ENCODE results near the gene ANAPC5.
A peak's percentile ranks its signal among the peaks of the same experiment; 100 is the strongest.
"Not testable (repeated sequence)": the region's sequence is repeated elsewhere in the genome, so short reads cannot be mapped to it uniquely, and the experiment has no call there.

Gene ANAPC5

DNA sequence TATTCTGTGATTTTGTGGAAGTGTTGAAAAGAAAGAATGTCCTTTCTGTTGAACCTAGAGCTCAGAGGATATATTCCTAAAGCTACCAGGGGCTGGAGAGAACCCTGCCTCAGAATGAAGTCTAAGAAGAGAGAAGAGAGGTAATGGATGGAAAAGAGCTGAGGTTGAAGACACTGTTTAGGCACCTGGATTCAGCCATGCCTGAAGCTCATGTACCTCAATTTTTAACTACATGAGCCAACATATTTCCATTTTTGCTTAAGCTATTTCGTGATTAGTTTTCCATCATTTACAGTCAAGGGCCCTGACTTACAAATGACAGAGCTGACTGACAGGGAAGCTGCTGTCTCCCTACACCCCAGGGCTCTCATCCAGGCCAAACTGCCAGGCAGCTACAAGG lies 66.4 kb downstream of the ANAPC5 start:
- DNase-seq = no peak

DNA sequence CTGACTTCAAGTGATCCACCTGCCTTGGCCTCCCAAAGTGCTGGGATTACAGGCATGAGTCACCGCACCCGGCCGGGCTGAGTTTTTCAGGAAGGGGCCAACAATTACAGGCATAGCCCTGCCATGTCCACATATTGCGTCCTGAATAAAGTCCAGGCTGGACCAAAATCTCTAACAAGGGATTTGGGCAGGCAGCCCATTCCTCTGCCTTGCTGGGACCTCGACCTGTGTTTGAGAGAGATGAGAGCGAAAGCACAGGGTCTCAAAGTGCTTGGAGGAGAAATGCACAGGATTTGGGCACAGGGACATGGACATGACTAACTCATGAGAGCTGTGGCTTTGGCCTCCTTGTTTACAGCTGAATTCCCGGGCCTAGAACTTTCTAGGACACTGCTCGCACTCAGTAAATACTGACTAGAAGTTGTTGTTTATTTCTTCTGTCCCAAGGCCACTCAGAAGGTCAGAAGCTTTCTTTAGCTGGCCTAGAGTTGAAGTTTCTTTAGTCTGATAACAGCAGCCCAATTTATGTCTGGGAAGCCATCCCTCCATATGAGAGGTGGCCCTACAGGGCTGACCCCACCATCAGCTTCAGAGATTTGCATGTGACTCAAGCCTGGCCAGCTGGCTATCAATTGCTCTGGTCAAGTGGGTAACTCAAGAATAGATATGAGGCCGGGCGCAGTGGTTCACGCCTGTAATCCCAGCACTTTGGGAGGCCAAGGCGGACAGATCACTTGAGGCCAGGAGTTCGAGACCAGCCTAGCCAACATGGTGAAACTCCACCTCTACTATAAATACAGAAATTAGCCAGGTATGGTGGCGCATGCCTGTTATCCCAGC lies 67.4 kb downstream of the ANAPC5 start:
- DNase-seq = no peak

GRCh38 chr12:121283841-121284240 lies 68.4 kb downstream of the ANAPC5 start:
- DNase-seq = no peak

DNA sequence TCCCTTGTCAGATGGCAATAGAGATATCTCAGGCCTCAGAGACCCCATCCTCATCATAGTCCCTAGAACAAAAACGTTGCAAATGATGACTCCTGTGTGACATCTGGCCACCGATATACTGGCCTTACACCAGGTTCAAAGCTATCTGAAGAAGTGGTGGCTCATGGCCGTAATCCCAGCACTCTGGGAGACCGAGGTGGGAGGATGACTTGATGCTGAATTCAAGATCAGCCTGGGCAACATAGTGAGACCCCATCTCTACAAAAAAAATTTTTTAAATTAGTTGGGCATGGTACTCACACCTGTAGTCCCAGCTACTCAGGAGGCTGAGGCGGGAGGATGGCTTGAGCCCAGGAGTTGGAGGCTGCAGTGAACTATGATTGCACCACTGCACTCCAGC lies 68.8 kb downstream of the ANAPC5 start:
- DNase-seq = no peak

GRCh38 chr12:121282910-121283309 lies 69.3 kb downstream of the ANAPC5 start:
- DNase-seq = not testable (repeated sequence)

DNA sequence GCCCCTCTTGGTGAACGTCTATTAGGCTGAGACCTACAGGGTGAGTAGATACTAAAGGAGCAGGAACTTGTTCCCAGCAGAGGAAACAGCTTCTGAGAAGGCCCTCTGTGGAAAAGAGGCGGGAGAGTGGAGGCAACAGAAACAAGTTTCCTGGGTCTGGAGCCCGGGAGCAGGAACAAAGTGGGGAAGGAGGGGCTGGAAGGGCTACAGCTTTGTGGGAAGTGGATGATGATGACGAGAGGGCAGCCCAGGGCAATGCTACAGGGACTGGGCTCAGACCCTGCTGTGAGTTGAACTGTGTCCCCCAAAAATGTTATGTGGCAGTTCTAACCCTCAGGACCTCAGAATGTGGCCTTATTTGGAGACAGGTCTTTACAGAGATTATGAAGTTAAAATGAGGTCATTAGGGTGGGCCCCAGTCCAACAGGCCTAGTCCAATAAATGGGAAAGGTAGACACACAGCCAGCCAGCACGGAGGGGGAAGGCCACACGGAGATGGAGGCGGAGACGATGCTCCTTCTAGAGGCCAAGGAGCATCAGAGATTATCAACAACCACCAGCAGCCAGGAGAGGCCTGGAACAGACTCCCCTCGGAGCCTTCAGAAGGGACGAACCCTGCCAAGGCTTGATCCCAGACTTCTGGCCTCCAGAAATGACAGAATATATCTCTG lies 70.0 kb downstream of the ANAPC5 start:
- no peak for DNase-seq

DNA sequence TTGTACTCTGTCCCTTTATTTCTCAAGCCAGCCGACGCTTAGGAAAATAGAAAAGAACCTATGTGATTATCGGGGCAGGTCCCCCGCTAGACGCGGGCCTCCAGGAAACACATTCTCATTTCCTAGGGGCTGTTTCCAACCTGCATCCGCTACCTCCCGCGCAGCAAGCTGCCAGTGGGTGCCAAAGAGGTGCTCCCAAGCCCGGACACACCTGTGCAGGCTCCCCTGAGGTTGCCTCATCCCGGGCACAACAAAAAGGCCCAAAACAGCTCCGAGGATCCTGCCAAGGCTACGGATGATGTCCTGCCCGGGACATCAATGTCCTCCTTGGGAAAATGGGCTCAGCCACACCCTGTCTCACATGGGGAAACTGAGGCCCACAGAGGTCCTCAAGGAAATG lies 71.1 kb downstream of the ANAPC5 start:
- not testable (repeated sequence) for DNase-seq

GRCh38 chr12:121280531-121280930 lies 71.7 kb downstream of the ANAPC5 start:
- not testable (repeated sequence) for DNase-seq

- DNase-seq = peak in 22 of 56 donors; percentile 3 to 66 (median 16)
Measured at GRCh38 chr12:121279507-121279915, 72.7 kb downstream of the ANAPC5 start.

- DNase-seq = peak in 5 of 56 donors; percentile 5 to 40 (median 24)
Measured at GRCh38 chr12:121279071-121279375, 73.2 kb downstream of the ANAPC5 start.

- no peak for DNase-seq
Measured at GRCh38 chr12:121278169-121279070, 73.8 kb downstream of the ANAPC5 start.

- no peak for DNase-seq
Measured at GRCh38 chr12:121277374-121277759, 74.8 kb downstream of the ANAPC5 start.

DNA sequence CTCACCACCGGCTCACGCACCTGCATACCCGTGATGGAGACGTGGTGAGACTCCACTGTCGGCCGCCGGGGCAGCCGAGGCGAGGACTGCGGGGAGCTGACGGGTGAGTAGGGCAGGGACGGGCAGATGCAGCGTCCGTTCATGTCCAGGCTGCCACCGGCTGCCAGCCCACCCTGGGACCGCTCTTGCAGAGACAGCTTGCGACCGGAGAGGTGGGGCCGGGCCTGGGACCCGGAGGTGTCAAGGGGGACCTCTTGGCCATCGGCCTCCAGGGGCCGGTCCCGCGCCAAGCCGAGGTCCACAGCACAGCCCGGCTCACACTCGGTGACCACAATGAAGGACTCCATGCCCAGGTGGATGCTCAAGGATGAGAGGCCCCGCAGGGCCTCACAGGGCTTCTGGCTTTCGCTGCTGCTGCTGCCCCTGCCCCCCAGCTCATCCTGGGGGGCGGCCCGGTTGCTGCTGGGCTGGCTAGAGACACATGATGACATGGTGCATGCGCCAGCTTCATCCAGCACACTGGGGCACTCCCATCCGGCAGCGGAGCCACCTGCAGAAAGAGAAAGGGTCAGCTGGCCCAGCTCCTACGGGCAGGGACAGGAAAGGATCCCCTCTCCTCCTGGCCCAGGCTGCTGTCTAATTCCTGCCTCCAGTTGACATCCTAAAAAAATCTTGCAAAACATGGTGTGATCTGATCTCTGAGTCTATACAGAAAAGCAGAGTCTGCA lies 78.0 kb downstream of the ANAPC5 start:
- no peak for DNase-seq

- DNase-seq = no peak
Measured at GRCh38 chr12:121273364-121273896, 78.8 kb downstream of the ANAPC5 start.

GRCh38 chr12:121267822-121268221 lies 84.4 kb downstream of the ANAPC5 start:
- no peak for DNase-seq

DNA sequence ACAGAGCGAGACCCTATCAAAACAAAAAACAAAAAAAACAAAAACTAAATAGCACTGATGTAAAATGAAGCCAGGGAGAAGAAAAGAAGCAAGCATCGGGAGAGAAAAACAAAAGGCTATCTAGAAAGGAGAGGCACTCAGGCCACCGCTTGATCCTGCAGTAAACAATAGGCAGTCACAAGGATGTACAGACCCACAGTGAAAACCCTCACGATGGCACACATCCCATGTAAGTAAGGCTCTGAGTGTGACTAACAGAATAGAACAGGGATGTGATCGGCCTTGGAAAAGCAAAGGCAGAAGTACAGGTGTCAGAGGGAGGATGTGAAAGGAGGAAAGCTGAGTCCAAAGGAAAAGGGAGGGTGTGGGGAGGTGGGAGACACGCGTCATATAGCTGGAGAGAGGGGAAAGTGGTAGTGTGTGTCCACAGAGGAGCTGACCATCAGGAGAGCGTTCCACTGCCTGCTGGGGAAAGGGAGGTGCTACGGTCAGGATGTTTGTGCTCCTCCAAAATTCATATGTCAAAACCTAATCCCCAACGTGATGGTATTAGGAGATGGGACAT lies 87.2 kb downstream of the ANAPC5 start:
- peak in 1 of 56 donors; percentile 8 for DNase-seq

DNA sequence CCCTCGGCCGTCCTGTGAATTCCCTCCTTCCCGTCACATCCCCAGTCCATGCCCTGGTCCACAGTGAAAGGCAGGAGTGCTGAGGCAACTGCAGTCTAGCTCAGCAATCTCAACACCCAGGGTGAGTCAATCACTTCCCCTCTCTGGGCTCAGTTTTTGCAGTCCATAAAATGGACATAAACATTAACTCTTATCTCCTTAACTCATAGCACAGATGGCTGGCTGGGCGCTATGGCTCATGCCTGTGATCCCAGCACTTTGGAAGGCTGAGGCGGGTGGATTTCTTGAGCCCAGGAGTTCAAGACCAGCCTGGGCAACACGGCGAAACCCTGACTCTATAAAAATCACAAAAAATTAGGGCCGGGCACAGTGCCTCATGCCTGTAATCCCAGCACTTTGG lies 88.1 kb downstream of the ANAPC5 start:
- DNase-seq = no peak

GRCh38 chr12:121263206-121263935 lies 88.8 kb downstream of the ANAPC5 start:
- no peak for DNase-seq

DNA sequence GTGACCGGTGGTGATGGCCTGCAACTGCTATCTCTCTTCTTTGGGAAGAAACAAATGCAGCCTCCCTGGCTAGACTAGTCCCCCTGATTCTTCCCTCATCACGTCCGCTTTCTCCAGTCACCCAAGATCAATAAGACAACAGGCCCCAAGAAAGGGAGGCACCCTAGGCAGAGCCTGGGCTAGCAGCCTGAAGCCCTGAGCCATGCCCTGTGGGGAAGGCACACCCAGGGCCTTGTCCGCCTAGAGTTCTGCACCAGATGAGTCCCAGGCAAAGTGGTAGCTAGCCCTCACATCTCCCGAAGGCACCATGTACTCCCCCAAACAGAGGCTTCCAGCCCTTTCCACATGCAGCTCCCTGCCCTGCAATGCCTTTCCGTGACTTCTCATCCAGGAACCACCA lies 90.8 kb downstream of the ANAPC5 start:
- DNase-seq = no peak

DNA sequence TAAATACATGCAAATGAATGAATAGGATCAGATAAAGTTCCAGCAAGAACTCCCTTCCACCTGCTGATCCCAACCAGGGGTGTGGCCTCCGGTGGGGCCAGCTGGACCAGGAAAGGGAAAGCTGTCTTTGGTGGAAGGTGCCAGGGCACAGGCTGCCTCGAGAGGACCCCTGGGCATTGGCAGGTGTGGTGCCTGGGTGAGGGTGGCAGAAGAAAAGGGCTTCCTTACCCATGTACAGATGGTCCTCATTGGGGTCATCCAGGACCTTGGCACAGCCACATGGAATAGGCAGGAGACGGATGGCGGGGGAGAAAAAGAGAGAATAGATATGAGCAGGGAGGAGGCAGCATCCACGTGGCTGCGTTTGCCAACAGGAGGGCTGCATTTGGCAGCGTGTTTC lies 92.1 kb downstream of the ANAPC5 start:
- DNase-seq = no peak
